22Rv1 (cell line): ENCODE measurements around the gene TEX52.

Experiments used
- H3K27ac ChIP-seq: fragments of 450-650 bp; 2 replicates; pipeline ENCODE4 v1.5.1; 2017
- CTCF ChIP-seq: fragments of 450-650 bp; IDR thresholded peaks from 2 replicates; pipeline ENCODE4 v1.5.1; 2017; ENCODE audit warnings: mild to moderate bottlenecking
- ZFX ChIP-seq: fragments of 450-650 bp; IDR thresholded peaks from 2 replicates; pipeline ENCODE4 v1.6.1; 2017; ENCODE audit warnings: antibody characterized with exemption, borderline replicate concordance

TEX52 gene

GRCh38 chr12:2836574-2836973 is 20.3 kb downstream of the TEX52 start:
- no peak overlapping the region for H3K27ac ChIP-seq
- TF ChIP-seq ZFX (no peak), CTCF (no peak)

GRCh38 chr12:2835691-2836403 is 21.0 kb downstream of the TEX52 start:
- TF ChIP-seq ZFX, result no peak
- TF ChIP-seq CTCF, result no peak
- no peak overlapping the region for H3K27ac ChIP-seq

GRCh38 chr12:2834581-2835491 is 22.0 kb downstream of the TEX52 start, which contains the start of gene NRIP2:
TSS of gene NRIP2 (minus strand) at chr12:2835035. CDS start at chr12:2834983, 52 bp downstream.
- TF ChIP-seq CTCF (no peak), ZFX (no peak)
- no peak within 1 kb of the TSS for H3K27ac ChIP-seq

- H3K27ac ChIP-seq, result no peak overlapping the region
- TF ChIP-seq CTCF (no peak), ZFX (no peak)
Measured at GRCh38 chr12:2833810-2834209, 23.0 kb downstream of the TEX52 start.

- H3K27ac ChIP-seq, result no peak overlapping the region
- TF ChIP-seq ZFX (no peak), CTCF (no peak)
Measured at GRCh38 chr12:2833327-2833726, 23.5 kb downstream of the TEX52 start.

GRCh38 chr12:2832550-2833127 is 24.2 kb downstream of the TEX52 start:
- TF ChIP-seq CTCF (no peak), ZFX (no peak)
- no peak overlapping the region for H3K27ac ChIP-seq
